Measurements from ENCODE around the gene ANKH.

Gene ANKH

DNA sequence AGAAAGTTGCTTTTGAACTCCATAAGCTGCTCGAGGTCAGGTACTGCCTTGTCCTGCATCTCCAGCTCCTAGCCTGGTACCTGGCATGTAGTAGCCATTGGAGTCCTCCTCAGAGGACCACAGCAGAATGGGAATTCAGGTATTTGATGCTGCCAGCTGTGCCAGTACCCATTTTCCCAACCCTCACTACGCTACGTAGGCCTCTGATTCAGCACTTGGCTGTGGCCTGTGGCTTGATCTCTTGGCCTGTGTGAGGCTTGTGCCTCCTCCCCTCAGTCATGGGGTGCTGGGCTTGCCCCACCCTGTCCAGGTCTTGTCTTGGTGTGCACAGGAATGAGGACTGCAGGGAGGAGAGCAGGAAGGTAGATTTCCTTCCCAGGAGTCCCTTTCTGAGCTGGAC lies 195.3 kb downstream of the ANKH start:
- Histone ChIP-seq H3K9me3 (no peaks in the 10 kb centered on the region), H3K36me3 (peaks cover 8 to 12% (median 10%) of the 10 kb centered on the region in 3 donors), H3K27ac (peak overlapping the region; percentile 34 to 63), H3K27me3 (no peaks in the 10 kb centered on the region), H3K4me3 (no peak overlapping the region), H3K4me1 (peaks cover 0 to 67% (median 18%) of the 10 kb centered on the region in 4 donors)
- intact Hi-C loops (cut with DNase I; ENCODE audit: low total_unique reads): no loop called here
- DNase-seq: peak in 1 of 2 donors; percentile 75
- TF ChIP-seq, protein P1, sequence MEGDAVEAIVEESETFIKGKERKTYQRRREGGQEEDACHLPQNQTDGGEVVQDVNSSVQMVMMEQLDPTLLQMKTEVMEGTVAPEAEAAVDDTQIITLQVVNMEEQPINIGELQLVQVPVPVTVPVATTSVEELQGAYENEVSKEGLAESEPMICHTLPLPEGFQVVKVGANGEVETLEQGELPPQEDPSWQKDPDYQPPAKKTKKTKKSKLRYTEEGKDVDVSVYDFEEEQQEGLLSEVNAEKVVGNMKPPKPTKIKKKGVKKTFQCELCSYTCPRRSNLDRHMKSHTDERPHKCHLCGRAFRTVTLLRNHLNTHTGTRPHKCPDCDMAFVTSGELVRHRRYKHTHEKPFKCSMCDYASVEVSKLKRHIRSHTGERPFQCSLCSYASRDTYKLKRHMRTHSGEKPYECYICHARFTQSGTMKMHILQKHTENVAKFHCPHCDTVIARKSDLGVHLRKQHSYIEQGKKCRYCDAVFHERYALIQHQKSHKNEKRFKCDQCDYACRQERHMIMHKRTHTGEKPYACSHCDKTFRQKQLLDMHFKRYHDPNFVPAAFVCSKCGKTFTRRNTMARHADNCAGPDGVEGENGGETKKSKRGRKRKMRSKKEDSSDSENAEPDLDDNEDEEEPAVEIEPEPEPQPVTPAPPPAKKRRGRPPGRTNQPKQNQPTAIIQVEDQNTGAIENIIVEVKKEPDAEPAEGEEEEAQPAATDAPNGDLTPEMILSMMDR (IDR thresholded peaks at IDR 0.05): no peak

DNA sequence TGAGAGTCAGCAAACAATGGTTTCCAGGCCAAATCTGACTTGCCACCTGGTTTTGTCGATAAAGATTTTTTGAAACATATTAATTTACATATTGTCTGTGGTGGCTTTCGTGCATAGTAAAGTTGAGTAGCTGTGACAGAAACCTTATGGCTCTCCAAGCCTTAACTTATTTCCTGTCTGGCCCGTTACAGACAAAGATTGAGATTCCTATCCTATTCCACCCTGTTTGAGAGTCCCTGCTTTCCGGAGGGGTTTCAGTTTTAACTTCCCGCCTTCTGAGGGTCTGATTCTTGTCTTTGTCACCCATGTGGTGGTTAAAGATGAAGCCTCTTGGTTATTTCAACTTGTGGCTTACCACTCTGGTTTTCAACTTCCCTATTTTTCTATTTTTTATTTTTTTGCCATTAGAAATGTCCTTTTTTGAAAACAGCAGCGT lies 195.7 kb downstream of the ANKH start:
- Histone ChIP-seq H3K9me3 (no peaks in the 10 kb centered on the region), H3K36me3 (peaks cover 3 to 11% (median 6%) of the 10 kb centered on the region in 3 donors), H3K27ac (peak overlapping the region; percentile 34 to 63), H3K4me3 (no peak overlapping the region), H3K27me3 (no peaks in the 10 kb centered on the region), H3K4me1 (peaks cover 0 to 71% (median 20%) of the 10 kb centered on the region in 4 donors)
- DNase-seq: no peak
- intact Hi-C loops (cut with DNase I; ENCODE audit: low total_unique reads): no loop called here
- TF ChIP-seq, protein P1 (IDR thresholded peaks at IDR 0.05): no peak

DNA sequence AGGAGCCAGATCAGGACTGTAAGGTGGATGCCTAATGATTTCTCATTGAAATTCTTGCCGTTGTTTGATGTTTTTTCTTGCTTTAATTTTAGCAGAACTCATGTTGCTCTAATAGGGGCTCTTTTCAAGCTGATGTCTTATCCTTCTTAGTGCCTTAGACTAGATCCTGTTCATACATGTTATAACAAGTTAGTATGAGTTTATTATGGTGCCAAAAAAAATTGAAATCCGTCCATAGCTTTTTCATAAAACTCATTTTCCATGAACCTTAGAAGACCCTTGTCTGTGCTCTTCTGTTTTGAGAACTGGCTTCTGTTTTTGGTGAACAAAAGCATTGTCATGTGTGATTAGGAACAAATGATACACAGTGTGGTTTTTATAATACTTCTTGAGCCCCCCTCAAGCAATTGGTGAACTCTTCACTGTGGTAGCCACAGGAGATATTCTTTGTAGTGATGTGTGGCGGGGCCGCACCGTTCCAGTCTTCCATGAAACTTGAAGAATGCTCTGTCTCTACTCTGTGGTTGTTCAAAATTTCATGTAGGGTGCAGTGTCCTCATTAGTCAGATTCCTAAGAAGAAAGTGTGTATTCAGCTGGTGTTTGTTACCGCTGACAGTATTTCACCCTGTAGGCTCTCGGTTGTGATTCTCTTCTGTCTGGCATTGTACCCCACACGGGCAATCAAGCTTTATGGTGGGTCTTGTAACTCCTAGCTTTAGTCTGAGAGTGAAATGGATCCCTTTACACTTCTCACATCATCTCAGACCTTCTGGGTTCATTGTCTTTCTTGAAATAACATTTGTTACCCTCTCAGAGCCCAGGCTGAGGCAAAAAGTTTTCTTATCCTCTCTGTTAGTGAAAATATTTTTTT lies 196.4 kb downstream of the ANKH start:
- DNase-seq: no peak
- Histone ChIP-seq H3K27ac (peak overlapping the region; percentile 34 to 63), H3K4me3 (no peak overlapping the region)

DNA sequence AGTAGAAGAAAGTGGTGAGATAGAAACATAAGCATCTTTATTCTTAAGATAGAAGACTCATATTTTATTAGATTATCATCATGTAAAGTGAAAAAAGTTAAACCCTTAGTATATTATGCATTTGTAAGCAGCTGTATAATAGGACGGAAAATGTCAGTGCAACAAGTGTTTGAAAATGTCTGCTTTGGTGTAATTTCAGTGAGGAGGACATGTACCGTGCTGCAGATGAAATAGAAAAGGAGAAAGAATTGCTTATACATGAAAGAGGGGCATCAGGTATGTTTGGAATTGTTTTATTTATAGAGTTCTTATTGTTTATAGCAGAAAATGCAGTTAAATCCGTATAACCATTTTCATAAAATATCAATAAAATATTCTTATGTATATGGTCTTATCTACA lies 198.1 kb downstream of the ANKH start:
- no peak for DNase-seq
- no peak overlapping the region for H3K27ac ChIP-seq
- H3K9me3 ChIP-seq: no peaks in the 10 kb centered on the region
- H3K27me3 ChIP-seq: no peaks in the 10 kb centered on the region
- TF ChIP-seq, protein P1 (IDR thresholded peaks at IDR 0.05): no peak
- peaks cover 0 to 5% (median 0%) of the 10 kb centered on the region in 3 donors for H3K36me3 ChIP-seq
- intact Hi-C loops (cut with DNase I; ENCODE audit: low total_unique reads): no loop called here
- no peak overlapping the region for H3K4me3 ChIP-seq
- H3K4me1 ChIP-seq: peaks cover 0 to 72% (median 22%) of the 10 kb centered on the region in 4 donors

More for the DNA sequence above, 196.4 kb downstream of the ANKH start:
- no peaks in the 10 kb centered on the region for H3K27me3 ChIP-seq
- peaks cover 0 to 78% (median 20%) of the 10 kb centered on the region in 4 donors for H3K4me1 ChIP-seq
- H3K36me3 ChIP-seq: peaks cover 0 to 6% (median 0%) of the 10 kb centered on the region in 3 donors
- H3K9me3 ChIP-seq: no peaks in the 10 kb centered on the region
- intact Hi-C loops (cut with DNase I; ENCODE audit: low total_unique reads): no loop called here
- TF ChIP-seq, protein P1 (IDR thresholded peaks at IDR 0.05): no peak

DNA sequence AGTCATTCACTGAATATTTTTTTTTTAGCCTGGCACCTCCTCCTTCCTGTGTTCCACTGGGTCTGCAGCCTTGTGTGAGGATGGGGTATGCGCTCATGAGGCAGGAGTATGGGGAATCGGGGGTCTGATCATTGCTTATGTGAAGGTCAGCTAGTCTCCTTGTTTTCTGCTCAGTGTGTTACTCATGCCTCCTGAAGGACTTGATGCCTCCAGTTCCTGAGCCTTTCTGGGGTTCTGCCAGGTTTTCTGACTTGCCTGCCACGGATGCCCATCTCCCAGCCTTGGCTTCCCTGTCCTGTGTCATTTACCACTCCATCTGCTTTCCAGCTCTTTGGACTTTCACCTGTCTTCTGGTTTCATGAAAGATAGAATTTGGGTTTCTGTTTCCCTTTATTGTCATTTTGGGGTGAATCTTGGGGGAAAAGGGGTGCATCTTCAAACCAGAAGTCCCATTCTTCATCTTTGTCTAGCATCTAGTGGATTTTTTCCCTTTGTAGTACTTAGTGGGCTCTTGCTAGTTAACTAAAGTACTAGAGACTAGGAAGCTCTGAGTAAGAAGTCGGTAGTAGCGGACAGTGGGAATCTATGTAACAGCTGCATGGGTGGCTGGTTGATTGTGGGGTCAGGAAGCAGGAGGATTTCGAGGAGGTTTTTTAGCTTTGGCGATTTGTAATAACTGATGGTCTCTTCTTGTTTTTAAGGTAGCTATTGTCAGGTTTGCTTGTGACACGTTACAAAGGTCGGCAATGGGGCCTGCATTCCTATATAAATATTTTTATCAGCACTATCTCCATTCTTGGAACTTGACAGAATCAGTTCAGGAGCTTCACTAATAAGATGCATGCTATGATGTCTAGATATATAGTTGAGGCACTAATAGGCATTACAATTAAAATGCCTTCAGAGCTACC lies 198.8 kb downstream of the ANKH start:
- TF ChIP-seq, protein P1 (IDR thresholded peaks at IDR 0.05): no peak
- Histone ChIP-seq H3K9me3 (no peaks in the 10 kb centered on the region), H3K36me3 (peaks cover 0 to 5% (median 0%) of the 10 kb centered on the region in 3 donors), H3K27ac (no peak overlapping the region), H3K27me3 (no peaks in the 10 kb centered on the region), H3K4me1 (peaks cover 0 to 73% (median 22%) of the 10 kb centered on the region in 4 donors), H3K4me3 (no peak overlapping the region)
- no peak for DNase-seq
- intact Hi-C loops (cut with DNase I; ENCODE audit: low total_unique reads): no loop called here
